ENCODE data around the gene ELL. TPM values are rescaled to one million over a fixed set of nuclear protein-coding genes. Genes with fewer than 3 reads are reported as not detected.
A peak's percentile ranks its signal among the peaks of the same experiment; 100 is the strongest.

Gene ELL
- total RNA-seq, 1 donor from 2014 or later, result 16.0 TPM

DNA sequence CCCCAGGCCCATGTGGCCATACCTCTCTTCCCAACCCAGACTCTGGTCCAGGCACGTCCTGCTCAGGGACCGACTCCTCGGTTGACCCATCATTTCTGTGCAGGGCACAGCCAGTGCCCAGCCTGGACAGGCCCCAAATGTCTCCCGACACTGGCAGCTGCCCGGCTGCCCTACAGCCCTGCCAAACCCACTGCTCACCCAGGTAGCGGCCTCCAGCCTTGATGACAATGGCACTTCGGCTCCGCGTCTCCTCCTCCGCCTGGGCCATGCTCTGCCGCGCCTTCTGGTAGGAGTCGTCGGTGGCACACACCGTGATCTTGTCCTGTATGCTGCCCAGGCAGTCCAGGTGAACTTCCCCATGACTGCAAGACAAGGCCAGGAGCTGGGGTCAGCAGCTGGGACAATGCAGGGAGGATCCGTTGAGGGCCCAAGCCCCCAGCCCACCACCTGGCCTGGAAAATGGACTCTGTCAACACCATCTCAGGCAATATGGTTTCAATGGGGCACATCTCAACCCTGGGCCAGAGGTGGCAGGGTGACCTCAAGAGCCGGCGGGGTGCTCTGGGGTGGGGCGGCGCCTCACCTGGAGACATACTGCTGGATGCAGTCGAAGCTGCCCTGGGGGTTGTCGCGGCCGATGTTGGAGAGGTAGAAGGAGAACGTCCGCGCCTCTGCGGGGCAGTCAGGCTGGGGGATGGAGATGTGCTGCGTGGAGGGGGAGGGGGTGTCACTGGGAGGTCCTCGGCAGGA lies 56.5 kb downstream of the ELL start:
- Histone ChIP-seq H3K4me1 (ENCODE audit: insufficient read depth, low read length) (peaks cover 32% of the 10 kb centered on the region), H2AFZ (ENCODE audit: low read depth, low read length) (no peak overlapping the region), H3K4me2 (ENCODE audit: low read length) (no peak overlapping the region), H3K9ac (ENCODE audit: low read length) (no peak overlapping the region), H3K79me2 (ENCODE audit: insufficient read depth, low read length) (peaks cover 23% of the 10 kb centered on the region), H3K9me3 (ENCODE audit: insufficient read depth, low read depth, low read length) (no peaks in the 10 kb centered on the region), H3K4me3 (ENCODE audit: insufficient read depth, low read depth, low read length) (no peak overlapping the region), H4K20me1 (ENCODE audit: insufficient read depth, low read length) (peaks cover 97% of the 10 kb centered on the region), H3K36me3 (ENCODE audit: insufficient read depth, low read length) (peaks cover under 1% of the 10 kb centered on the region), H3K27me3 (ENCODE audit: insufficient read depth, low read length) (no peaks in the 10 kb centered on the region), H3K27ac (ENCODE audit: low read depth, low read length) (no peak overlapping the region)
- no peaks in the 10 kb centered on the region for H3K9me3 Mint-ChIP-seq (ENCODE audit: unreplicated experiment)
- DNase-seq (ENCODE audit: low read depth) (no peak), FAIRE-seq (no peak)
- H3K27me3 Mint-ChIP-seq (ENCODE audit: low read depth, unreplicated experiment), result no peaks in the 10 kb centered on the region
- H3K36me3 Mint-ChIP-seq (ENCODE audit: low read depth, unreplicated experiment), result peaks cover 9% of the 10 kb centered on the region
- peaks cover 14% of the 10 kb centered on the region for H3K4me1 Mint-ChIP-seq (ENCODE audit: low read depth, unreplicated experiment)
- H3K27ac Mint-ChIP-seq (ENCODE audit: unreplicated experiment), result no peak overlapping the region
- no peak overlapping the region for H3K4me3 Mint-ChIP-seq (ENCODE audit: unreplicated experiment)
- no peak for TF ChIP-seq EZH2 (IDR thresholded peaks at IDR 0.05; ENCODE audit: insufficient read depth, low read length)
- TF ChIP-seq, protein P1, sequence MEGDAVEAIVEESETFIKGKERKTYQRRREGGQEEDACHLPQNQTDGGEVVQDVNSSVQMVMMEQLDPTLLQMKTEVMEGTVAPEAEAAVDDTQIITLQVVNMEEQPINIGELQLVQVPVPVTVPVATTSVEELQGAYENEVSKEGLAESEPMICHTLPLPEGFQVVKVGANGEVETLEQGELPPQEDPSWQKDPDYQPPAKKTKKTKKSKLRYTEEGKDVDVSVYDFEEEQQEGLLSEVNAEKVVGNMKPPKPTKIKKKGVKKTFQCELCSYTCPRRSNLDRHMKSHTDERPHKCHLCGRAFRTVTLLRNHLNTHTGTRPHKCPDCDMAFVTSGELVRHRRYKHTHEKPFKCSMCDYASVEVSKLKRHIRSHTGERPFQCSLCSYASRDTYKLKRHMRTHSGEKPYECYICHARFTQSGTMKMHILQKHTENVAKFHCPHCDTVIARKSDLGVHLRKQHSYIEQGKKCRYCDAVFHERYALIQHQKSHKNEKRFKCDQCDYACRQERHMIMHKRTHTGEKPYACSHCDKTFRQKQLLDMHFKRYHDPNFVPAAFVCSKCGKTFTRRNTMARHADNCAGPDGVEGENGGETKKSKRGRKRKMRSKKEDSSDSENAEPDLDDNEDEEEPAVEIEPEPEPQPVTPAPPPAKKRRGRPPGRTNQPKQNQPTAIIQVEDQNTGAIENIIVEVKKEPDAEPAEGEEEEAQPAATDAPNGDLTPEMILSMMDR (IDR thresholded peaks at IDR 0.05; ENCODE audit: insufficient read depth, low read depth, low read length), result no peak

DNA sequence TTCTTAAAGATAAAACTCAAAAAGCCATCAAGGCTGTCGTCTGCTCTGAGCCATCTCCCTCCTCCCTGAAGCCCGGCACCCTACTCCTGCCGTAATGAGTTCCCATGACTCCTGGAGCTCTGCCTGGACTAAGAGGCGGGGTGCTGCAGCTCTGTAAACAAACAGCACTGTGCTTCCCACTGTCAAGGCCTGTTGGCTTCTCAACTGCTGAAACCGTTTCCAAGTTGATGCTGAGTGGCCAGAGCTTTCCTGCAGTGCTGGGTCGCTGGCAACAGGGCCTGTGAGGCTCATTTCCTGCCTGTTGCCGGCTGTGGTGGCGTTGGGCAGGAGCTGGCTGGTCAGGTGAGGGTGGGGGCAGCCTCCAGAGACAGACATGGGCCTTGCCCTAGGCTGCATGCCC lies 57.2 kb downstream of the ELL start:
- DNase-seq (ENCODE audit: low read depth), result peak; percentile 93
- no peak overlapping the region for H2AFZ ChIP-seq (ENCODE audit: low read depth, low read length)
- no peak for FAIRE-seq

More for the DNA sequence above, 57.2 kb downstream of the ELL start:
- H3K79me2 ChIP-seq (ENCODE audit: insufficient read depth, low read length), result peaks cover 20% of the 10 kb centered on the region
- H3K27me3 ChIP-seq (ENCODE audit: insufficient read depth, low read length), result no peaks in the 10 kb centered on the region
- no peak overlapping the region for H3K9ac ChIP-seq (ENCODE audit: low read length)
- no peaks in the 10 kb centered on the region for H3K9me3 Mint-ChIP-seq (ENCODE audit: unreplicated experiment)
- no peak overlapping the region for H3K27ac Mint-ChIP-seq (ENCODE audit: unreplicated experiment)
- H3K4me2 ChIP-seq (ENCODE audit: low read length), result no peak overlapping the region
- H3K4me3 ChIP-seq (ENCODE audit: insufficient read depth, low read depth, low read length), result no peak overlapping the region
- TF ChIP-seq, protein P1 (IDR thresholded peaks at IDR 0.05; ENCODE audit: insufficient read depth, low read depth, low read length), result no peak
- no peak for TF ChIP-seq EZH2 (IDR thresholded peaks at IDR 0.05; ENCODE audit: insufficient read depth, low read length)
- peaks cover 16% of the 10 kb centered on the region for H3K4me1 Mint-ChIP-seq (ENCODE audit: low read depth, unreplicated experiment)
- H3K4me3 Mint-ChIP-seq (ENCODE audit: unreplicated experiment), result no peak overlapping the region
- H4K20me1 ChIP-seq (ENCODE audit: insufficient read depth, low read length), result peaks cover 95% of the 10 kb centered on the region
- peaks cover 39% of the 10 kb centered on the region for H3K4me1 ChIP-seq (ENCODE audit: insufficient read depth, low read length)
- H3K27ac ChIP-seq (ENCODE audit: low read depth, low read length), result no peak overlapping the region
- no peaks in the 10 kb centered on the region for H3K9me3 ChIP-seq (ENCODE audit: insufficient read depth, low read depth, low read length)
- H3K36me3 Mint-ChIP-seq (ENCODE audit: low read depth, unreplicated experiment), result peaks cover 11% of the 10 kb centered on the region
- no peaks in the 10 kb centered on the region for H3K27me3 Mint-ChIP-seq (ENCODE audit: low read depth, unreplicated experiment)
- H3K36me3 ChIP-seq (ENCODE audit: insufficient read depth, low read length), result no peaks in the 10 kb centered on the region
